GM12875 (cell line): ENCODE data around the gene ZNRF4.

Source experiments
- H3K4me3 ChIP-seq: one replicate; pipeline ENCODE4 v1.5.1; 2011; ENCODE audit warnings: low read depth, low read length, control low read depth
- TF ChIP-seq, protein P1 (sequence below): IDR thresholded peaks from 2 replicates; pipeline ENCODE4 v1.5.1; 2011; ENCODE audit warnings: low read depth, mild to moderate bottlenecking, control low read depth, inconsistent platforms, low read length, moderate library complexity, borderline replicate concordance; ENCODE audit not compliant: insufficient read depth

Gene ZNRF4

DNA sequence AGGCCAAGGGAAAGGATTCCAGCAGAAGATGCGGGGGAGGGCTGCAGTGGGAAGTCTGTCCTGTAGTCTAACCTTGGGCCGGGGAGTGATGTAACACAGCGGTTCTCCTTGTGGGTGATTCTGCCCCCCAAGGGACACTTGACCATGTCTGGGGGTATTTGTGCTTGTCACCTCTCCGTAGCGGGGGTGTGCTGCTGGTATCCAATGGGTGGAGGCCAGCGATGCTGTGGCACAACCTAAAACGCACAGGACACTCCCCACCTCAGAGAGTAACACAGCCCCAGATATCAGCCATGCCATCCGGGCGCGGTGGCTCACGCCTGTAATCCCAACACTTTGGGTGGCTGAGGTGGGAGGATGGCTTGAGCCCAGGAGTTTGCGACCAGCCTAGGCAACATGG, 36.3 kb downstream of the ZNRF4 start:
- TF ChIP-seq, protein P1, sequence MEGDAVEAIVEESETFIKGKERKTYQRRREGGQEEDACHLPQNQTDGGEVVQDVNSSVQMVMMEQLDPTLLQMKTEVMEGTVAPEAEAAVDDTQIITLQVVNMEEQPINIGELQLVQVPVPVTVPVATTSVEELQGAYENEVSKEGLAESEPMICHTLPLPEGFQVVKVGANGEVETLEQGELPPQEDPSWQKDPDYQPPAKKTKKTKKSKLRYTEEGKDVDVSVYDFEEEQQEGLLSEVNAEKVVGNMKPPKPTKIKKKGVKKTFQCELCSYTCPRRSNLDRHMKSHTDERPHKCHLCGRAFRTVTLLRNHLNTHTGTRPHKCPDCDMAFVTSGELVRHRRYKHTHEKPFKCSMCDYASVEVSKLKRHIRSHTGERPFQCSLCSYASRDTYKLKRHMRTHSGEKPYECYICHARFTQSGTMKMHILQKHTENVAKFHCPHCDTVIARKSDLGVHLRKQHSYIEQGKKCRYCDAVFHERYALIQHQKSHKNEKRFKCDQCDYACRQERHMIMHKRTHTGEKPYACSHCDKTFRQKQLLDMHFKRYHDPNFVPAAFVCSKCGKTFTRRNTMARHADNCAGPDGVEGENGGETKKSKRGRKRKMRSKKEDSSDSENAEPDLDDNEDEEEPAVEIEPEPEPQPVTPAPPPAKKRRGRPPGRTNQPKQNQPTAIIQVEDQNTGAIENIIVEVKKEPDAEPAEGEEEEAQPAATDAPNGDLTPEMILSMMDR = no peak
- no peak overlapping the region for H3K4me3 ChIP-seq

DNA sequence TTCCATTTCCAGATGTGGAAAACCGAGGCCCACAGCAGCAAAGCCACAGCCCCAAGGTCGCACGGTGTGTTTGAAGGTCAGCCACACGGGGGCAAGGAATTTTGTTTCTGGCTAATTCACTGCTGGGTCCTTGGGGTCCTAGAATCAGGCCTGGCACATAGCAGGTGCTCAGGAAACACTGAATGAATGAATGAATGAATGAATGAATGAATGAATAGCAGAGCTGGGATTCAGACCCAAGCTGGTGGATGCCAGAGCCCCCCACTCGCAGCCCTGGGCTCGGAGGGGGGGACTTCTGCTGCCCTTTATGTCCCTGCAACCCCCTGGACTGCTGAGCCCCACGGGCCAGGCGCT, 37.0 kb downstream of the ZNRF4 start:
- no peak overlapping the region for H3K4me3 ChIP-seq
- TF ChIP-seq, protein P1 = no peak

- H3K4me3 ChIP-seq = no peak overlapping the region
- TF ChIP-seq, protein P1 = no peak
Observed at GRCh38 chr19:5492635-5493409, 37.6 kb downstream of the ZNRF4 start.

DNA sequence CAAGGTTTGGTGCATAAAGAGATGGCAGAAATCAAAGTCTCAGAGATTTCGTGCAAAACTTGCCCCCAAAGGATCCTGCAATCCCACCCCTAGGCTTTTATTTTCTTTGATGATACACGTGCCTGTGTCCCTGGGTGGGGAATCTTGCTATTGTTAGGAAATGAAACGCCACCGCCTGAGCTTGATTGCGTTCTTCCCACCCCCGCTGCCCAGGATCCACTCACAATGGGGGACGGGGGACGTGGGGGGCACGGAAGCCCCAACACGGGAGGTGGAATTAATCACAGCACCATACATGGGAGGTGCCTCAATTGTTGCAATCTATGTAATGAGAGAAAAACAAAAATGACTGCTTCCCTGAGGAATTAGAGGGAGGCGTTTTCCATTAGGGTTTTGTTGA, 39.6 kb downstream of the ZNRF4 start:
- TF ChIP-seq, protein P1 = no peak
- no peak overlapping the region for H3K4me3 ChIP-seq

GRCh38 chr19:5495792-5496191, 40.6 kb downstream of the ZNRF4 start:
- H3K4me3 ChIP-seq = no peak overlapping the region
- TF ChIP-seq, protein P1 = no peak

DNA sequence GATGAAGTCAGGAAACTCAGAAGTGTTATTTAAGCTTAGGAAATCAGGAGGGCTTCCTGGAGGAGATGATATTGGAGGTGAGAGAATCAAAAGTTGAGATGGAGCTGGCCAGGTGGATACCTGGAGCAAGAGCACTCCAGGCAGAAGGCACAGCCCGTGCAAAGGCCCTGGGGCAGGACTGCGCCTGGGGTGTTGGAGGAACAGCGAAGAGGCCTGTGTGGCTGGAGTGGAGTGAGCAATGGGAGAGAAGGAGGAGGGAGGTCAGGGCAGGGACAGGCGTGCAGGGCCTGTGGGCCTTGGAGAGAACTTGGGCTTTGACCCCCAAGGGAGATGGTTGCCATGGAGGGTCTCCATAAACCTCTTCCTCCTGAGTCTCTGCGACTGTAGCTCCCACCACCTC, 42.1 kb downstream of the ZNRF4 start:
- TF ChIP-seq, protein P1 = no peak
- no peak overlapping the region for H3K4me3 ChIP-seq

DNA sequence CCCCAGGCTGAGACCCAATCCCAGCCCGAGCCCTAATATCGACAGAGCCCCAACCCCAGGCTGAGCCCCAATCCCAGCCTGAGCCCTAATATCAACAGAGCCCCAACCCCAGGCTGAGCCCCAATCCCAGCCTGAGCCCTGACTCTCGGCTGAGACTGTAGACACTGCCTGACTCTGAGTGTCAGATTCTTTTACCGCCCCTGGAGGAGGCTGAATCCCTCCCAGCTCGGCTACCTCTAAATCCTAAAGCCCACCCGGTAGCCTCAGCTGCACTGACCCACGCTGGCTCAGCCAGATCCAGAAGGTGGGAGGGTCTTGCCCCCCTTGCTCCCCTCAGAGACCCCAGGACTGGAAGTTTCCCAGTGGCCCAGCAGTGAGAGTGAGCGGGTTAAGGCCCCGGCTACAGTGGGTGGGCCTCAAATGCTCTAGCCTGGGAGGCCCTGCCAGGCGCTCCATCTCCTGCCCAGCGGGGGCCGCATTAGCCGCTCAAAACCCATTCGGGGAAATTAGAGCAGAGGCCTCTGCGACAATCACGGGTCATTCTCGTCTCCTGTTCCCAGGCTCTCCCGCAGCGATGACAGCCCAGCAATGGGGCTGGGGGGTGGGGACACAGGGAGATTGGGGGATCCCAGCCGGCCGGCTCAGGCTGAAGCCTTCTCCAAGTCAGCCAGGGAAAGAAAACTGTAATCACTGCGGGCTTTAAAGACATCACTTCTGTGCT, 43.8 kb downstream of the ZNRF4 start:
- no peak overlapping the region for H3K4me3 ChIP-seq
- TF ChIP-seq, protein P1 = no peak
